ENCODE data around the gene TUBAL3. TPM values are rescaled to one million over a fixed set of nuclear protein-coding genes. Genes with fewer than 3 reads are reported as not detected.

Gene TUBAL3
- total RNA-seq, 1 experiment from 2014 or later: 0.98 TPM

DNA sequence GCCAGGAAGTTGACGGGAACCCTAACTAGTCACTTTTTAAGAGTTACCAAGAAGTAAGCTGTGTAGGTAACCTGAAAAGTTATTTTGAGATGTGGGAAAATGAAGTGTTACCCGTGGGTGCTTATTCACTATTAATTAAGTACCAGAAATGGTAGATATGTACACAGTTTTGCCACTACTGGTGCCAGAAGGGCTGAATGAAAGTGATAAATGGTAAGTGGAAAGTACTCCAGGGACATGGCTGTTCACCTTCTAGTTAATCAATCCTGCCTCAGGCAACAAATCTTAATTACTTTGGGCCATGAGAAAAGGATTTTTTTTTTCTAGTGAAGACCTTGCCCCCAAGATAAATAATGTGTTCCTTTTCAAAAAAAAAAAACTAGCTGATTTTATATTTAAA lies 23.5 kb upstream of the TUBAL3 start:
- peaks cover 7 to 30% of the 10 kb centered on the region in 2 experiments for H3K36me3 ChIP-seq (ENCODE audit: control insufficient read depth in 1 of 2, insufficient read depth in 2 of 2, low read length in 2 of 2)
- intact Hi-C loops (cut with micrococcal nuclease): no loop called here
- POLR2A ChIA-PET: no interaction called here
- H3K9me3 ChIP-seq (ENCODE audit: control insufficient read depth in 1 of 2, insufficient read depth in 1 of 2, low read depth in 1 of 2, low read length in 2 of 2): peaks cover 0 to 3% of the 10 kb centered on the region in 2 experiments; a peak in 1 of 4 replicates
- no peaks in the 10 kb centered on the region for H3K4me1 ChIP-seq (ENCODE audit: control insufficient read depth in 1 of 2, insufficient read depth in 2 of 2, low read length in 2 of 2)
- no peak overlapping the region for H3K4me3 ChIP-seq (replicated peaks in 1 of 2; ENCODE audit: low read depth in 1 of 2, low read length in 2 of 2)
- no peak for DNase-seq (ENCODE audit: low read depth, low spot score)
- no peak overlapping the region for H2AFZ ChIP-seq (ENCODE audit: low read depth, low read length, poor library complexity, severe bottlenecking)
- ATAC-seq: no peak
- H3K27ac ChIP-seq (ENCODE audit: low read depth, low read length): no peak overlapping the region
- RAD21 ChIA-PET (ENCODE audit: low non-redundant PET in 1 of 2, low total read pairs in 2 of 2, uncharacterized antibody in 2 of 2, unreplicated experiment in 2 of 2): no interaction called here
- peaks cover 6% of the 10 kb centered on the region; the same call in 1 of the 2 replicates for H4K20me1 ChIP-seq (ENCODE audit: insufficient read depth)
- H3K9ac ChIP-seq (ENCODE audit: low read length): no peak overlapping the region
- BruUV-seq (replicated peaks): no TSS peak
- CTCF ChIA-PET: no interaction called here
- peaks cover 73% of the 10 kb centered on the region for H3K79me2 ChIP-seq (ENCODE audit: insufficient read depth, low read length)
- H3K9me2 ChIP-seq (ENCODE audit: insufficient read depth): no peaks in the 10 kb centered on the region
- H3K4me2 ChIP-seq (ENCODE audit: low read length): no peak overlapping the region
- TF ChIP-seq TCF7L2 (IDR thresholded peaks at IDR 0.05; ENCODE audit: borderline replicate concordance, extremely low read depth, insufficient read depth, insufficient read length) (no peak), ZFX (IDR thresholded peaks at IDR 0.05) (no peak), ELF1 (IDR thresholded peaks at IDR 0.05; ENCODE audit: borderline replicate concordance, low read depth) (no peak), ZNF274 (IDR thresholded peaks at IDR 0.05; ENCODE audit: low read depth, low read length) (no peak), CEBPB (IDR thresholded peaks at IDR 0.05; ENCODE audit: low read depth) (no peak), FOSL1 (IDR thresholded peaks at IDR 0.05; ENCODE audit: low read depth) (no peak), SRF (IDR thresholded peaks at IDR 0.05; ENCODE audit: low read depth) (no peak), MAX (IDR thresholded peaks at IDR 0.05) (no peak), RAD21 (IDR thresholded peaks at IDR 0.05; ENCODE audit: low read depth) (no peak), REST (IDR thresholded peaks at IDR 0.05; ENCODE audit: low read depth) (no peak)
- TF ChIP-seq, protein P1, sequence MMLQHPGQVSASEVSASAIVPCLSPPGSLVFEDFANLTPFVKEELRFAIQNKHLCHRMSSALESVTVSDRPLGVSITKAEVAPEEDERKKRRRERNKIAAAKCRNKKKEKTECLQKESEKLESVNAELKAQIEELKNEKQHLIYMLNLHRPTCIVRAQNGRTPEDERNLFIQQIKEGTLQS (IDR thresholded peaks at IDR 0.05): no peak
- H3K27me3 ChIP-seq (ENCODE audit: insufficient read depth, low read length): no peaks in the 10 kb centered on the region

Data from HCT116 (cell line).